Measurements from ENCODE around the gene IRX6. TPM values are rescaled to one million over a fixed set of nuclear protein-coding genes. Genes with fewer than 3 reads are reported as not detected.

The IRX6 gene
- total RNA-seq, 4 donors from 2014 or later: 0.57 to 3.5 TPM; not detected in 2

- no peak for DNase-seq
- no peaks in the 10 kb centered on the region for H3K36me3 ChIP-seq
- H3K27ac ChIP-seq: no peak overlapping the region
- no peak overlapping the region for H3K4me3 ChIP-seq
- no peaks in the 10 kb centered on the region for H3K27me3 ChIP-seq
- no peaks in the 10 kb centered on the region for H3K9me3 ChIP-seq
- TF ChIP-seq, protein P1, sequence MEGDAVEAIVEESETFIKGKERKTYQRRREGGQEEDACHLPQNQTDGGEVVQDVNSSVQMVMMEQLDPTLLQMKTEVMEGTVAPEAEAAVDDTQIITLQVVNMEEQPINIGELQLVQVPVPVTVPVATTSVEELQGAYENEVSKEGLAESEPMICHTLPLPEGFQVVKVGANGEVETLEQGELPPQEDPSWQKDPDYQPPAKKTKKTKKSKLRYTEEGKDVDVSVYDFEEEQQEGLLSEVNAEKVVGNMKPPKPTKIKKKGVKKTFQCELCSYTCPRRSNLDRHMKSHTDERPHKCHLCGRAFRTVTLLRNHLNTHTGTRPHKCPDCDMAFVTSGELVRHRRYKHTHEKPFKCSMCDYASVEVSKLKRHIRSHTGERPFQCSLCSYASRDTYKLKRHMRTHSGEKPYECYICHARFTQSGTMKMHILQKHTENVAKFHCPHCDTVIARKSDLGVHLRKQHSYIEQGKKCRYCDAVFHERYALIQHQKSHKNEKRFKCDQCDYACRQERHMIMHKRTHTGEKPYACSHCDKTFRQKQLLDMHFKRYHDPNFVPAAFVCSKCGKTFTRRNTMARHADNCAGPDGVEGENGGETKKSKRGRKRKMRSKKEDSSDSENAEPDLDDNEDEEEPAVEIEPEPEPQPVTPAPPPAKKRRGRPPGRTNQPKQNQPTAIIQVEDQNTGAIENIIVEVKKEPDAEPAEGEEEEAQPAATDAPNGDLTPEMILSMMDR (IDR thresholded peaks at IDR 0.05): no peak
- no peak for TF ChIP-seq POLR2A (IDR thresholded peaks at IDR 0.05)
- H3K4me1 ChIP-seq: no peaks in the 10 kb centered on the region
Measured at GRCh38 chr16:55280587-55280986, 43.4 kb upstream of the IRX6 start.

- Histone ChIP-seq H3K9me3 (no peaks in the 10 kb centered on the region), H3K27ac (no peak overlapping the region), H3K27me3 (no peaks in the 10 kb centered on the region), H3K4me1 (no peaks in the 10 kb centered on the region), H3K4me3 (no peak overlapping the region), H3K36me3 (no peaks in the 10 kb centered on the region)
- TF ChIP-seq POLR2A (IDR thresholded peaks at IDR 0.05): no peak
- TF ChIP-seq, protein P1 (IDR thresholded peaks at IDR 0.05): no peak
- DNase-seq: no peak
Measured at GRCh38 chr16:55282441-55282840, 41.6 kb upstream of the IRX6 start.

DNA sequence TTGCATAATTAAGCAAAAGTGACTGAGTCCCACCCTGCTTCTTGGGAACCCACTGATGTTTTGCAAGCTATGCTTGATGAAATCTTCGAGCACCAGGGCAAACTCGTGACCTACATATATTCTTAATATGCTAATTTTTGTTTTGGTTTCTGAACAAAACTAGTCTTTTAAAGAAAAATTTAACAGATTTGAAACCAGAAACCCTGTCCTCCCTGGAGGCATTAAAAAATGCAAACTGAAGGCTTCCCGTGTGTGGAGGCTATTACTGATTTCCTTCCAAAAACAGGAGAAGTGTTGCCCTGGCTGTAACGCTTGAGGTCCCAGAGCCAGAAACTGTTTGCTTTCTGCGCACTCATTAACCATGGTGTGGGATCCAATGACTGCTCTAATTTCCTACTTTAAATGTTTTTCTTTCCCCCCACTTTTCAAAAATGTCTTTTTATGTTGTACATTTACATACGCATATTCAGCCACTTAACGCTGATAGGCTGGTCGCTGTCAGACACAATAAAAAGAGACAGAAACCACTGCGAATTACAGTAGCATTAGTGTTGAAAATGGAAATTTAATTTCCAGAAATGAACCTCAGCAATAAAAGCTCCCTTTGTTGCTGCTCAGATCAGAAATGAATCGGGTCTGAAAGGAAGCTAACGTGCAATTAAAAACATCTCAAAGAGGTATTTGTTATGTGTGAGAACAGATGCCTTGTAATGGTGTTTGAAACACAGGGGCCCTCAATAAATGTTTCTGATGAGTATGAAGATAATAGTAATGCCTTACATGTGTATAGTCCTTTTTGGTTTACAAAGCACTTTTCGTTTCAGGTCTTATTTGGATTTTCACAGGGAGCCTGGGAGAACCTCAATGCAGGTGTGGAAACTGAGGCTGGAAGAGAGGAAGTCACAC is 39.9 kb upstream of the IRX6 start:
- Histone ChIP-seq H3K4me3 (no peak overlapping the region), H3K36me3 (no peaks in the 10 kb centered on the region), H3K4me1 (no peaks in the 10 kb centered on the region), H3K27me3 (no peaks in the 10 kb centered on the region), H3K27ac (no peak overlapping the region), H3K9me3 (no peaks in the 10 kb centered on the region)
- TF ChIP-seq POLR2A (IDR thresholded peaks at IDR 0.05): no peak
- TF ChIP-seq, protein P1 (IDR thresholded peaks at IDR 0.05): no peak
- DNase-seq: no peak

DNA sequence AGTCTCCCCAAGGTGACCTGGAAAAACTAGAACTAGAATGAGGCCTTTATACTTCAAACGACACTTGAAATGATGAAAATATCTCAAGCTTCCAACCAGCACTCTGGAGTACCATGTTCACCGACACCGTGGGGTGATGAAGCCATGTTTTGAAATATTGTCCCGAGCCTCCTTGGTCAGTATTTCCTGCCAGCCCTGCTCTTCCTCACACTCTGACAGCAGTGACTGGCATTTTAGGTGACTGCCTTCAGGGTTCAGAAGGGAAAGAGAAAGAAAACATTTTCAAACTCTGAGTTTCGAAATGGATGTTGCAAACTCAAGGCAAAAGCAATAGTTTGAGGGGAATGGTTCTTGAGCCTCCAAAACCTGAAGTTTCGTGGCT is 39.3 kb upstream of the IRX6 start:
- H3K36me3 ChIP-seq: no peaks in the 10 kb centered on the region
- H3K4me1 ChIP-seq: no peaks in the 10 kb centered on the region
- no peak overlapping the region for H3K27ac ChIP-seq

DNA sequence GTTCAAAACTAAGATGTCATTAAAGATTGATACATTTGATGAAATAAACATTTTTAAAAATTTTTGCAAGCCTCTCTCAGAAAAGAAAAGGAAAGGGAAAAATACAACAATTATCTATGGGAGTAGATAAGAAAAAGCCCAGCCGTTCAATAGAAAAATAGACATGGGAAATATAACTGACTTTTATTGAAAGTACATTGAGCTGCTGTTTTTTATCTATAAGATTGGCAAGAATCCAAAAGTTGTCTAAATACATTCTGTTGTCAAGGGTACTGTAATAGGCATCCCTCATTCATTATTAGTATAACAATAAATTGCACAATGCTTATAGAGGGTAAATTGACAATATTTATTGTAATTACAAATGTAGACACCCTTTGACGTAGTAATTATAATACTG is 38.4 kb upstream of the IRX6 start:
- Histone ChIP-seq H3K36me3 (no peaks in the 10 kb centered on the region), H3K27ac (no peak overlapping the region), H3K27me3 (no peaks in the 10 kb centered on the region), H3K4me3 (no peak overlapping the region), H3K4me1 (no peaks in the 10 kb centered on the region), H3K9me3 (no peaks in the 10 kb centered on the region)
- no peak for DNase-seq
- no peak for TF ChIP-seq POLR2A (IDR thresholded peaks at IDR 0.05)
- TF ChIP-seq, protein P1 (IDR thresholded peaks at IDR 0.05): no peak

More for the DNA sequence above, 39.3 kb upstream of the IRX6 start:
- TF ChIP-seq, protein P1 (IDR thresholded peaks at IDR 0.05): no peak
- no peak for TF ChIP-seq POLR2A (IDR thresholded peaks at IDR 0.05)
- no peak overlapping the region for H3K4me3 ChIP-seq
- no peak for DNase-seq
- H3K27me3 ChIP-seq: no peaks in the 10 kb centered on the region
- no peaks in the 10 kb centered on the region for H3K9me3 ChIP-seq

Data from Peyer's patch (tissue), 4 donors.